Measurements from ENCODE around the gene LIMCH1. TPM values are rescaled to one million over a fixed set of nuclear protein-coding genes. Genes with fewer than 3 reads are reported as not detected.

The LIMCH1 gene
- total RNA-seq, 1 experiment from 2014 or later: 3.3 TPM

DNA sequence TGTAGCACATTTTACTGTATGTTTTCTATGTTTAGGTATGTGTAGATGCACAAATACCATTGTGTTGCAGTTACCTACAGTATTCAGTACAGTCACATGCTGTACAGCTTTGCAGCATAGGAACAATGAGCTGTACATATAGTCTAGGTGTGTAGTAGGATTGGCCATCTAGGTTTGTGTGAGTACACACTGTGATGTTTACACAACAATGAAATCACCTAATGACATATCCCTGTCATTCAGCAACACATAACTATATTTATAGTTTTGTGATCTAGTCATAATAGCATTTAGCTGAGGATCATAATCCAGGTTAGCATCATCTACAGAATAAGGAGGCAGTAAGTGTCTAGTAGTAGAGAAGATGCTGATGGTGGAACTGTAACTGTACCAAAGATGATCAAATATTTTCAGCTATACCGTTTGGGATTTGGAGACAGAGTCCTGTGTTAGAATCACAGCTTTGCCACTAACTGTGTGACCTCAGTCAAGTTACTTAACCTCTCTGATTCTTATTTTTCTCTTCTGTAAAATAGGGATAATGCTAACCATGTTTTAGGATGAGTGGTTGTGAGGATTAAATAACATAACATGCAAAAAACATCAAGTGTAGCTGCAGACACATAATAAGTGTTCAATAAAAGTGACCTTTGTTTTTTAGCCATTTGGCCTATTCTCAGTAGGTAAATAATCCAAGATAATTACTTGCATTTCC, 73.3 kb downstream of the LIMCH1 start:
- no peaks in the 10 kb centered on the region for H4K20me1 ChIP-seq (ENCODE audit: control insufficient read depth, insufficient read depth, insufficient read length)
- no peak overlapping the region for H3K14ac ChIP-seq (ENCODE audit: insufficient read depth, low read length)
- H2AFZ ChIP-seq (ENCODE audit: low read length): no peak overlapping the region
- Mint-ChIP-seq H3K4me3 (no peak overlapping the region), H3K27ac (no peak overlapping the region), H3K4me1 (peaks cover 37 to 39% of the 10 kb centered on the region in 2 experiments), H3K27me3 (ENCODE audit: low read depth) (peaks cover 30% of the 10 kb centered on the region), H3K9me3 (no peaks in the 10 kb centered on the region), H3K36me3 (ENCODE audit: insufficient read depth in 1 of 3, low read depth in 3 of 3) (no peaks in the 10 kb centered on the region)
- H3K4me2 ChIP-seq (ENCODE audit: insufficient read depth, insufficient read length, low read length): no peak overlapping the region
- WGBS (ENCODE audit: extremely low coverage, insufficient read length, low lambda C conversion rate): no CpG with 5 or more reads among the region's 1 CpG
- H2AK5ac ChIP-seq (ENCODE audit: insufficient read length, low read length): no peak overlapping the region
- no peak for DNase-seq
- no peak overlapping the region for H3K56ac ChIP-seq (ENCODE audit: insufficient read length, low read depth, low read length)
- no peak overlapping the region for H4K91ac ChIP-seq (ENCODE audit: insufficient read length, low read depth, low read length)
- H3K9ac ChIP-seq (ENCODE audit: extremely low read depth, insufficient read length, low read length): no peak overlapping the region
- no peak overlapping the region for H3K18ac ChIP-seq (ENCODE audit: insufficient read length, low read depth, low read length)
- no peaks in the 10 kb centered on the region for H3K4me1 ChIP-seq (ENCODE audit: insufficient read depth, low read length)
- H3T11ph ChIP-seq (ENCODE audit: low read length): no peak overlapping the region
- no peak overlapping the region for H3K23ac ChIP-seq (ENCODE audit: insufficient read length, low read depth, low read length)
- no peak overlapping the region for H2BK5ac ChIP-seq (ENCODE audit: insufficient read length, low read length)
- no peaks in the 10 kb centered on the region for H3K9me3 ChIP-seq (ENCODE audit: control insufficient read depth, low read depth, low read length)
- H2BK12ac ChIP-seq (ENCODE audit: insufficient read length, low read depth, low read length): no peak overlapping the region
- no peaks in the 10 kb centered on the region for H3K79me1 ChIP-seq (ENCODE audit: insufficient read depth, low read depth, low read length, poor library complexity, severe bottlenecking)
- no peak overlapping the region for H2BK120ac ChIP-seq (ENCODE audit: low read depth, low read length, poor library complexity, severe bottlenecking)
- H3K27ac ChIP-seq (ENCODE audit: insufficient read length, low read depth, low read length): no peak overlapping the region
- no peak overlapping the region for H4K5ac ChIP-seq (ENCODE audit: insufficient read length, low read depth, low read length)
- peaks cover 7% of the 10 kb centered on the region; the same call in 1 of the 2 replicates for H3K27me3 ChIP-seq (ENCODE audit: insufficient read depth, low read length)
- TF ChIP-seq, protein P1, sequence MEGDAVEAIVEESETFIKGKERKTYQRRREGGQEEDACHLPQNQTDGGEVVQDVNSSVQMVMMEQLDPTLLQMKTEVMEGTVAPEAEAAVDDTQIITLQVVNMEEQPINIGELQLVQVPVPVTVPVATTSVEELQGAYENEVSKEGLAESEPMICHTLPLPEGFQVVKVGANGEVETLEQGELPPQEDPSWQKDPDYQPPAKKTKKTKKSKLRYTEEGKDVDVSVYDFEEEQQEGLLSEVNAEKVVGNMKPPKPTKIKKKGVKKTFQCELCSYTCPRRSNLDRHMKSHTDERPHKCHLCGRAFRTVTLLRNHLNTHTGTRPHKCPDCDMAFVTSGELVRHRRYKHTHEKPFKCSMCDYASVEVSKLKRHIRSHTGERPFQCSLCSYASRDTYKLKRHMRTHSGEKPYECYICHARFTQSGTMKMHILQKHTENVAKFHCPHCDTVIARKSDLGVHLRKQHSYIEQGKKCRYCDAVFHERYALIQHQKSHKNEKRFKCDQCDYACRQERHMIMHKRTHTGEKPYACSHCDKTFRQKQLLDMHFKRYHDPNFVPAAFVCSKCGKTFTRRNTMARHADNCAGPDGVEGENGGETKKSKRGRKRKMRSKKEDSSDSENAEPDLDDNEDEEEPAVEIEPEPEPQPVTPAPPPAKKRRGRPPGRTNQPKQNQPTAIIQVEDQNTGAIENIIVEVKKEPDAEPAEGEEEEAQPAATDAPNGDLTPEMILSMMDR (conservative IDR thresholded peaks at IDR 0.05): no peak
- H2BK15ac ChIP-seq (ENCODE audit: low read depth, low read length): no peak overlapping the region
- H3K79me2 ChIP-seq (ENCODE audit: insufficient read depth, low read length): no peaks in the 10 kb centered on the region
- no peak overlapping the region for H3K4ac ChIP-seq (ENCODE audit: low read depth, low read length)
- H2BK20ac ChIP-seq (ENCODE audit: low read depth, low read length, poor library complexity, severe bottlenecking): no peak overlapping the region
- no peaks in the 10 kb centered on the region for H3K23me2 ChIP-seq (ENCODE audit: insufficient read length, low read depth, low read length, poor library complexity, severe bottlenecking)
- H4K8ac ChIP-seq (replicated peaks; ENCODE audit: insufficient read length, low read depth, low read length): no peak overlapping the region
